Skeletal muscle satellite cell (primary cell): Measurements from ENCODE around the gene PAX7.

Experiments used
- H3K27me3 ChIP-seq: 2 replicates; pipeline ENCODE4 v1.7.0; 2013; ENCODE audit warnings: low read length; ENCODE audit not compliant: control insufficient read depth, insufficient read depth
- H3K36me3 ChIP-seq: 2 replicates; pipeline ENCODE4 v1.7.0; 2013; ENCODE audit warnings: mild to moderate bottlenecking, control low read depth, low read length; ENCODE audit not compliant: insufficient read depth
- H3K4me1 ChIP-seq: 2 replicates; pipeline ENCODE4 v1.7.0; 2013; ENCODE audit warnings: low read length; ENCODE audit not compliant: control insufficient read depth, insufficient read depth
- H3K4me2 ChIP-seq: 2 replicates; pipeline ENCODE4 v1.7.0; 2013; ENCODE audit warnings: mild to moderate bottlenecking, low read length
- H3K4me3 ChIP-seq: 2 replicates; pipeline ENCODE4 v1.7.0; 2013; ENCODE audit warnings: low read length
- H3K9ac ChIP-seq: 2 replicates; pipeline ENCODE4 v1.7.0; 2013; ENCODE audit warnings: mild to moderate bottlenecking, low read depth, low read length, moderate library complexity
- H3K9me3 ChIP-seq: replicated peaks from 2 replicates; pipeline ENCODE4 v1.7.0; 2013; ENCODE audit warnings: mild to moderate bottlenecking, control low read depth, low read length

The PAX7 gene

GRCh38 chr1:18781031-18781430 is 150.4 kb downstream of the PAX7 start:
- Histone ChIP-seq H3K27me3 (peaks cover 7% of the 10 kb centered on the region), H3K9ac (no peak overlapping the region), H3K36me3 (no peaks in the 10 kb centered on the region), H3K4me2 (no peak overlapping the region), H3K4me3 (no peak overlapping the region), H3K4me1 (no peaks in the 10 kb centered on the region), H3K9me3 (no peaks in the 10 kb centered on the region)

GRCh38 chr1:18783705-18784481 is 153.2 kb downstream of the PAX7 start:
- peak overlapping the region; percentile 35 for H3K4me2 ChIP-seq
- H3K9me3 ChIP-seq, result no peaks in the 10 kb centered on the region
- no peak overlapping the region for H3K9ac ChIP-seq
- no peak overlapping the region for H3K4me3 ChIP-seq
- H3K4me1 ChIP-seq, result no peaks in the 10 kb centered on the region
- peaks cover 9% of the 10 kb centered on the region for H3K27me3 ChIP-seq
- no peaks in the 10 kb centered on the region for H3K36me3 ChIP-seq

- Histone ChIP-seq H3K9ac (no peak overlapping the region), H3K4me1 (no peaks in the 10 kb centered on the region), H3K9me3 (no peaks in the 10 kb centered on the region), H3K36me3 (no peaks in the 10 kb centered on the region), H3K27me3 (peaks cover 9% of the 10 kb centered on the region), H3K4me3 (no peak overlapping the region), H3K4me2 (no peak overlapping the region)
Measured at GRCh38 chr1:18784482-18784831, 153.8 kb downstream of the PAX7 start.

- no peak overlapping the region for H3K4me2 ChIP-seq
- no peaks in the 10 kb centered on the region for H3K9me3 ChIP-seq
- no peaks in the 10 kb centered on the region for H3K36me3 ChIP-seq
- no peaks in the 10 kb centered on the region for H3K4me1 ChIP-seq
- H3K4me3 ChIP-seq, result no peak overlapping the region
- H3K27me3 ChIP-seq, result peaks cover 9% of the 10 kb centered on the region
- H3K9ac ChIP-seq, result no peak overlapping the region
Measured at GRCh38 chr1:18786149-18786548, 155.5 kb downstream of the PAX7 start.

GRCh38 chr1:18787825-18788385 is 157.3 kb downstream of the PAX7 start:
- Histone ChIP-seq H3K36me3 (no peaks in the 10 kb centered on the region), H3K4me2 (no peak overlapping the region), H3K27me3 (peaks cover 9% of the 10 kb centered on the region), H3K9me3 (no peaks in the 10 kb centered on the region), H3K9ac (no peak overlapping the region), H3K4me3 (no peak overlapping the region), H3K4me1 (no peaks in the 10 kb centered on the region)

GRCh38 chr1:18789246-18789645 is 158.6 kb downstream of the PAX7 start:
- H3K27me3 ChIP-seq, result peaks cover 2% of the 10 kb centered on the region
- no peak overlapping the region for H3K4me3 ChIP-seq
- H3K9ac ChIP-seq, result no peak overlapping the region
- H3K4me1 ChIP-seq, result no peaks in the 10 kb centered on the region
- H3K36me3 ChIP-seq, result no peaks in the 10 kb centered on the region
- no peak overlapping the region for H3K4me2 ChIP-seq
- no peaks in the 10 kb centered on the region for H3K9me3 ChIP-seq

- no peaks in the 10 kb centered on the region for H3K9me3 ChIP-seq
- H3K4me1 ChIP-seq, result no peaks in the 10 kb centered on the region
- no peak overlapping the region for H3K4me2 ChIP-seq
- H3K9ac ChIP-seq, result no peak overlapping the region
- H3K4me3 ChIP-seq, result no peak overlapping the region
- H3K36me3 ChIP-seq, result no peaks in the 10 kb centered on the region
- no peaks in the 10 kb centered on the region for H3K27me3 ChIP-seq
Measured at GRCh38 chr1:18792747-18793146, 162.1 kb downstream of the PAX7 start.

- peaks cover 1% of the 10 kb centered on the region for H3K27me3 ChIP-seq
- H3K4me3 ChIP-seq, result no peak overlapping the region
- no peak overlapping the region for H3K9ac ChIP-seq
- no peaks in the 10 kb centered on the region for H3K36me3 ChIP-seq
- no peaks in the 10 kb centered on the region for H3K9me3 ChIP-seq
- no peak overlapping the region for H3K4me2 ChIP-seq
- H3K4me1 ChIP-seq, result no peaks in the 10 kb centered on the region
Measured at GRCh38 chr1:18793164-18793563, 162.5 kb downstream of the PAX7 start.

- Histone ChIP-seq H3K4me2 (no peak overlapping the region), H3K36me3 (no peaks in the 10 kb centered on the region), H3K4me3 (no peak overlapping the region), H3K27me3 (peaks cover 6% of the 10 kb centered on the region), H3K9ac (no peak overlapping the region), H3K9me3 (no peaks in the 10 kb centered on the region), H3K4me1 (no peaks in the 10 kb centered on the region)
Measured at GRCh38 chr1:18794051-18794450, 163.4 kb downstream of the PAX7 start.

- Histone ChIP-seq H3K9me3 (no peaks in the 10 kb centered on the region), H3K4me1 (no peaks in the 10 kb centered on the region), H3K36me3 (no peaks in the 10 kb centered on the region), H3K27me3 (peaks cover 6% of the 10 kb centered on the region), H3K4me3 (no peak overlapping the region), H3K9ac (no peak overlapping the region), H3K4me2 (no peak overlapping the region)
Measured at GRCh38 chr1:18794561-18794960, 163.9 kb downstream of the PAX7 start.

GRCh38 chr1:18795002-18795689 is 164.5 kb downstream of the PAX7 start:
- no peaks in the 10 kb centered on the region for H3K9me3 ChIP-seq

More at GRCh38 chr1:18795002-18795689, 164.5 kb downstream of the PAX7 start:
- no peaks in the 10 kb centered on the region for H3K36me3 ChIP-seq
- no peak overlapping the region for H3K9ac ChIP-seq
- peaks cover 6% of the 10 kb centered on the region for H3K27me3 ChIP-seq
- no peak overlapping the region for H3K4me3 ChIP-seq
- no peak overlapping the region for H3K4me2 ChIP-seq
- no peaks in the 10 kb centered on the region for H3K4me1 ChIP-seq
